HG02884 (cell line): ENCODE data around the gene LGALS7.

Source experiments
- ATAC-seq: cut with Tn5 transposase; IDR thresholded peaks from one replicate; pipeline ENCODE4 v1.9.1; 2021; ENCODE audit warnings: mild to moderate bottlenecking, moderate library complexity; ENCODE audit not compliant: unreplicated experiment

LGALS7 gene

DNA sequence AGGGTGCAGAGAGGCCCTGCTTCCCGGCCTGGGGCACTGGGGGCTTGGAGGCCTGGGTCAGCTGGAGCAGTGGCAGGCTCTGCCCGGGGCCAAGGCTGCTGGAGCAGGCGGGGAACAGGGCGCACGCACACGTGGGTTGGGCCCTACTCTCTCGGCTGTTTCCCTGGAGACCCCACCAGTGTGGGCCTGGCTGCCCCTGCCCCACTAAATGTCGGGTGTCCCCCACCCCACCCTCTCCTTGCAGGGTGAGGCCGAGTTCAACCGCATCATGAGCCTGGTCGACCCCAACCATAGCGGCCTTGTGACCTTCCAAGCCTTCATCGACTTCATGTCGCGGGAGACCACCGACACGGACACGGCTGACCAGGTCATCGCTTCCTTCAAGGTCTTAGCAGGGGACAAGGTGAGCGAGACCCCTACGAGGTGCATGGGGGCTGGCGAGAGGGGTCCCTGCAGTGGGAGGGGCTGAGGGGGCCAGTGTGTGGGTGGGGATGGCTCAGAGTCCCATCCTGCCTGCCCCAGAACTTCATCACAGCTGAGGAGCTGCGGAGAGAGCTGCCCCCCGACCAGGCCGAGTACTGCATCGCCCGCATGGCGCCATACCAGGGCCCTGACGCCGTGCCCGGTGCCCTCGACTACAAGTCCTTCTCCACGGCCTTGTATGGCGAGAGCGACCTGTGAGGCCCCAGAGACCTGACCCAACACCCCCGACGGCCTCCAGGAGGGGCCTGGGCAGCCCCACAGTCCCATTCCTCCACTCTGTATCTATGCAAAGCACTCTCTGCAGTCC is 44.4 kb downstream of the LGALS7 start:
- no peak for ATAC-seq

DNA sequence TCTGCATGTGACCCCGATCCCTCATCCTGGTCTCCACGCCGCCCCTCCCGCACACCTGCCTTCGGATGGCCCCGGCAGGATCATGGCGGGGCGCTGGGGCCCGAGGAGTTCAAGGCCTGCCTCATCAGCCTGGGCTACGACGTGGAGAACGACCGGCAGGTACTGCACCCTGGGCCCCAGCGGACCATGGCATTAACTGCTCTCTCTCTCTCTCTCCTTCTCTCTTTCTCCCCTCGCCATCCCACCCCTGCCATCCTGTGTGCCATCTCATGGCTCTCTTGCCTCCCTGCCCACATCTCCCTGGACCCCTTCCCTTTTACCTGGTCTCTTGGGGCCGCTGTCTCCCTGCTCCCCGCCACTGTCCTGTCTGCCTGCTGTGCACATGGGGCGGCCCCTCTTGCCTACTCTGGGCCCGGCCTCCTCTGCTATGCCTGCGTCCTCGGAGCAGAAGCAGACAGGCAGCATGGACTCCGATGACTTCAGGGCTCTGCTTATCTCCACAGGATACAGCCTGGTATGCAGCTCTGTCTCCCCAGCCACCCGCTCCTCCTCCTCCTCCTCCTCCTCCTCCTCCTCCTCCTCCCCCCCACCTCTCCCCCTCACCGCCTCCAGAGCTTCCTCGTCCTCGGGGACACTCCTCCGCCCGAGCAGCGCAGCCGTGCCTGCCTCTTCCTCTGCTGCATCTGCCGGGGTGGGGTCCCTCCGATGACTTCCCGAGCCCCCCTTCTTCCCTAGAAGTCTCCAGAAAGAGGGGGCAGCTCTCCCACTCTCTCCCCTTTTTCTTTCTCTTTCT is 45.3 kb downstream of the LGALS7 start:
- no peak for ATAC-seq

DNA sequence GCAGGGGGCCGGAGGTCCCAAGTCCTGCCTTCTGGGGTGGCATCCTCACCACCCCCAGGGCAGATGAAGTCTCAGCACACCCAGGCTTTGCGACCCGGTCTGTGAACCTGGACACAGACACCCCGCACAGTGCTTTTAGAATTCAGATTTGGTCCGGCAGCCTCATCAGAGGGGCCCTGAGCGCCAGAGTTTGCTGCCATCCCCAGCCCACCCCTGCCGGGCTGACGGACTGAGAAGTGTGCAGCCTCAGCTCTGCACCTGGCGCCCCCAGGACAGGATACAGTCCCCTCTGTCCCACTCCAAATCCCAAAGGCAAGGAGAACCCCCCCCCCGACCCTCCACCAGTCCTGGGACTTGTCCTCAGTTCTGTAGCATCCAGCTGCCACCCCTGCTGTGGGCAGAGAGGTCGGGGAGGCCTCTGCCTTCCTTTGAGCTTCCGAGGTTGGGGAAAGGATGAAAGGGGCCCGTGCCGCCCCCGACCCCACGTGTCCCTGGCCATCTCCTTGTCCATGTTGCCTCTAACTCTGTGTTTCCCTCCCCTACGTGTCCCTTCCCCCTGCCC is 45.9 kb downstream of the LGALS7 start:
- no peak for ATAC-seq

GRCh38 chr19:38726761-38727301 is 46.5 kb downstream of the LGALS7 start:
- no peak for ATAC-seq

GRCh38 chr19:38726284-38726673 is 47.0 kb downstream of the LGALS7 start:
- ATAC-seq: no peak

GRCh38 chr19:38725469-38726283 is 47.6 kb downstream of the LGALS7 start:
- ATAC-seq: no peak

DNA sequence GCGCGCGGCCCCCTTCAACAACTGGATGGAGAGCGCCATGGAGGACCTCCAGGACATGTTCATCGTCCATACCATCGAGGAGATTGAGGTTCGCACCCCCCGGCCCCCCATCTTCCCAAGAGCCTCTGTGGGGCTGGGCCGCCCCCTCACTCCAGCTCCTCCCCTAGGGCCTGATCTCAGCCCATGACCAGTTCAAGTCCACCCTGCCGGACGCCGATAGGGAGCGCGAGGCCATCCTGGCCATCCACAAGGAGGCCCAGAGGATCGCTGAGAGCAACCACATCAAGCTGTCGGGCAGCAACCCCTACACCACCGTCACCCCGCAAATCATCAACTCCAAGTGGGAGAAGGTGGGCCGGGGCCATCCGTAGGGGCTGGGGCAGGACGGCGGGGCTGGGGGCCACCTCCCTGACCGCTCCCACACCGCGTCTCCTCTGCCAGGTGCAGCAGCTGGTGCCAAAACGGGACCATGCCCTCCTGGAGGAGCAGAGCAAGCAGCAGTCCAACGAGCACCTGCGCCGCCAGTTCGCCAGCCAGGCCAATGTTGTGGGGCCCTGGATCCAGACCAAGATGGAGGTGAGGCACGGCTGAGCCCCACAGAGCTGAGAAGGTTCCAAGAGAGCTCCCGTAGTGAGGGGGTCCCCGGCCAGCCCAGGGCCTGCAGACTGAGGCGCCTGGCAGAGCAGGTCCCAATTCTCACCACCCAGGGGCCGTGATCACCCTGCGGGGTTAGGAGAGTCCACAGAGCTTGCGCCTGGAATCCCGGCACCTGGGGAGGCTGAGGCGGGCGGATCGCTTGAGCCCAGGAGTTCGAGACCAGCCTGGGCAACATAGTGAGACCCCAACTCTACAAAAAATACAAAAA is 49.1 kb downstream of the LGALS7 start:
- no peak for ATAC-seq

DNA sequence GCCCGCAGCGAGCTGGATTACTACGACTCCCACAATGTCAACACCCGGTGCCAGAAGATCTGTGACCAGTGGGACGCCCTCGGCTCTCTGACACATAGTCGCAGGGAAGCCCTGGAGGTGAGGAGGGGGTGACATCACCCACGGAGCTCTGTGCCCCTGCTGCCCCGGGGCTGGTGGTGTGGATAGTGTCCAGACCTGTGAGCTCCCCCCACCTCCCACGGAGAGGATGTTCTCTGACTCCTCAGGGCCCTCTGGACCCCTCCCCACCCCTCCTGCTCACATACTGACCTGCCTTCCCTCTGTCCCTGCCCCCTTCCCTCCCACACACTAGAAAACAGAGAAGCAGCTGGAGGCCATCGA is 49.7 kb downstream of the LGALS7 start:
- no peak for ATAC-seq

DNA sequence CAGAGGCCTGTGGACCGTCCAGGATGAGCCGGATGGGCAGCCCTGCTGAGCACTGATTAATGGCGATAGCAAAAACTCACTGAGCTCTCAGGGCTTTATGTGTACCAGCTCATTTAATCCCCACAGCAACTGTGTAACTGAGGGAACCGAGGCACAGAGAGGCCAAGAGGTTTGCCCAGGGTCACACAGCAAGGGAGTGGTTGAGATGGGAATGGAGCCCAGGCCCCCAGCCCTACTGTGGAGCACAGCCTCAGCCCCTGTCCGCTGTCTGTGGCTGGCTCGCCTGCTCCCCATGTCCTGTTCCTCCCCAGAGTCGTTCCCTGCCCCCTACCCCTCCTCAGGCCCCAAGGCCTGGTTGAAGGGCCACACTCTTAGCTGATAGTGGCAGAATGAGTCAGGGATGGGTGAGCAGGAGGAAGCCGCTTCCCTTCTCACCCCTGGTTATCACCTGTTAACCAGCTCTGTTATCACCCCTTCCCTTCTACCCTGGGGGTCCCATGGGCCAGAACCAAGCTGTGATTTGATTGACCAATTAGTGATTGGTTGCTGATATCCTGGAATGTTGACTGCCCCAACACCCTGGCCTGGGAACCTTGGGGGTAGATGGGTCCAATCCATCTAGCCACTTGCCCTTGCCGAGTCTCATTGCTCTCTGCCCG is 50.2 kb downstream of the LGALS7 start:
- no peak for ATAC-seq

GRCh38 chr19:38721979-38722773 is 51.1 kb downstream of the LGALS7 start:
- no peak for ATAC-seq

DNA sequence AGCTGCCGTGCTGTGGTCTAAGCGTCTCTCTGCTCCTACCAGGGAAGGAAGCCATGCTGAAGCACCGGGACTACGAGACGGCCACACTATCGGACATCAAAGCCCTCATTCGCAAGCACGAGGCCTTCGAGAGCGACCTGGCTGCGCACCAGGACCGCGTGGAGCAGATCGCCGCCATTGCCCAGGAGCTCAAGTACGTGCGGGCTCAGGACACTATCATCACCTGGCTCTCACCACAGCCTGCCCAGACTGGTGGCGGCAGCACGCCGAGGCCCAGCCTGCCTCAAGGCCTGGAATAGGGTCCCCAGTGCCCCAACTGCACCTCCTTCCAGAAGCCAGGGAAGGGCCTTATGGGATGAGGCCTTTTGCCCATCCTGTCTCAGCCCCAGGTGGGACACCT is 51.8 kb downstream of the LGALS7 start:
- no peak for ATAC-seq
